Epidermal melanocyte (primary cell): ENCODE results near the gene TGFB2.

Source experiments
- DNase-seq: peaks from one replicate; pipeline ENCODE4 v3.0.0; 2011; ENCODE audit warnings: low spot score; ENCODE audit not compliant: insufficient read length

Gene TGFB2

DNA sequence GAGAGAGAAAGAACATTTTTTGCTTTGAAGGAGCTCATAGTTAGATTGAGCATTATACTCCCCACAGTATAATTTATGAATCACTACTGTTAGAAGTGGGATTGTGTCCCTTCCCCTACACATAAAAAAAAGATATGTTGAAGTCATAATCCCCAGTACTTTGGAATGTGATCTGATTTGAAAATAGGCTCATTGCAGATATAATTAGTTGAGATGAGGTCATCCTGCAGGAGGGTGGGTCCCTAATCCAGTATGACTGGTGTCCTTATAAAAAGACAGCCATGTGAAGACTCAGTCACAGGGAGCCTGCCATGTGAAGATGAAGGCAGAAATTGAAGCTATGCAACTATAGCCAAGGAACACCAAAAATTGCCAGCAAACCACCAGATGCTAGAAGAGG, 76.4 kb downstream of the TGFB2 start:
- DNase-seq = no peak

- no peak for DNase-seq
These were observed 79.4 kb downstream of the TGFB2 start for GRCh38 chr1:218424502-218424901.

DNA sequence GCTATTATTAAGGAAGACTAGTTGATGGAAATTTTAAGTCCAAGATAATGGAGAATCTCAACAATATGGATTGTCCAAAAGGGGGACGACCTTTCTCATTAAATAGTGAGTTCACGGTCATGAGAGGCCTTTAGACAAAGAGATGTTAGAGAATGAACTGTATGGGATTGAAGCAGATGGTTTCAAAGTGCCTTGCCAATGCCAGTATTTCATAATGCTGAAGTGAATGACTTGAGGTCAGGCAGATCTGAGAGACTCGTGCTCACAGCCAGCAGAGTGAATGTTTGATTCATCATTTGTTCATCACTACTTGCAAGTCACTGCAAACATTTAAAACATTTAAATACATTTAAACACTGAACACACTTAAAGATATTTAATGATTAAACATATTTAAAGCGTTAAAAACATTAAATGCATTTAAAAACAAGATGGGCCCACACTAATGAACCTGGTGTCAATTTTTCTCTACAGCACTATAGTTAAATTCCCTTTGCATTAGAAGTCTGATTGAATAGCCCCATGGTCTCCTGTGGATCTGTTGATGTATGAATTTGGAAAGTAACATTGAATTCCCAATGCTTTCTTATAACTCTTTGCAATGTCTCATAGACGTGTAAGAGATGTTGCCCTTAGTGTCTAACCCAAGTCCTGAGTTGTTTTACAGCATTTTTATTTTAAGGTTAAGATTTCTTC, 80.7 kb downstream of the TGFB2 start:
- DNase-seq = no peak

GRCh38 chr1:218426343-218426657, 81.2 kb downstream of the TGFB2 start:
- no peak for DNase-seq

- DNase-seq = no peak
These were observed 84.2 kb downstream of the TGFB2 start for GRCh38 chr1:218429301-218429700.

DNA sequence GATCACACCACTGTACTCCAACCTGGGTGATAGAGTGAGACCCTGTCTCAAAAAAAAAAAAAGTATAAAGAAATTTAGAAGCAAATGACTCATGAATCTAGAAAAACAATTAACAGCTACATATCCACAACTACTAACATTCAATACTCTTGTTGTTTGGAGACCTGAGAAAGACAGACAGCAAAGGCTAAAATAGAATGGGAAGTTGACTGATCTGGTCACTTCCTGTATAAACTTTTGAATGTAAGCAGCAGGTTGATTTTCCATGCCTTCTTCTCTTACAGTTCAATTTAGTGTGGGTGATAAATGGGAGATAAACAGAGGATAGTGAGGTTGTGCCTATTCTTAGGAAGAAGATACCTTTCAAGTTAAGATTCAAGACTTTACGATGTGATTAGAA, 85.2 kb downstream of the TGFB2 start:
- no peak for DNase-seq

- DNase-seq = no peak
These were observed 85.7 kb downstream of the TGFB2 start for GRCh38 chr1:218430822-218431221.

GRCh38 chr1:218431476-218431875, 86.3 kb downstream of the TGFB2 start:
- no peak for DNase-seq

DNA sequence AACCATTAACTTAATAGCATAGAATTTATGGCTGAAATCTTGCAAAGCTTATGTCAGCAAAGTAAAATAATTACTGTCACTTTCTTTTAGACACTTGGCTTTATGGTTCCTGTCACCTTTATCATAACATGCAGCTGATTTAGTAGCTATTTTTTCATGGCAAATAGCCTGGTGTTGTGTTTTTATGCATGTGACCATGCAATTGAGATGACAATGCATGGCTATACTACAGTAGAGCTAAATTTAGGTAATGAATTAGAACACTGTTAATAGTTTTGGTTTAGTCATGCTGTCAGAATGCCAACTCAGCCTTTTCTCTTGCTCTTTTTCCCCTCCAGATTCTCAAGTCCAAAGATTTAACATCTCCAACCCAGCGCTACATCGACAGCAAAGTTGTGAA, 88.6 kb downstream of the TGFB2 start:
- DNase-seq = no peak

DNA sequence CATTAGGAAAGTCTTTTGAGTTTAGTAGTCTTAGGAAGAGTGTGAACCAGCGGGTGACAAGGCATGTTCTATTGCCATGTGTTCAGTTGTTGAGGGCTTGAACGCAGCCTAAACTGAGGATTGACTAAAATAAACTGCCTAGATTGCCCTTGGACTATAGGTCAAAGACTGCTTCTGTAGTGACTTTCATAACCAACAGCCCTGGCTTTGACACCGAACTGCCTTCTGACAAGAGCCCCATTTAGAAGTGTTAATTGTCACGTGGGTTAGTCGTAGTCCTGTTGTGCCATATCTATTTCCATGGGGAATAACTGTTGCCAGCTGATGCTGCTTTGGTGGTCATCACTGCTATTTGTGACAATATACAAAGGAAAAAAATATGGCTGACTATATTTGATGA, 90.4 kb downstream of the TGFB2 start:
- no peak for DNase-seq

DNA sequence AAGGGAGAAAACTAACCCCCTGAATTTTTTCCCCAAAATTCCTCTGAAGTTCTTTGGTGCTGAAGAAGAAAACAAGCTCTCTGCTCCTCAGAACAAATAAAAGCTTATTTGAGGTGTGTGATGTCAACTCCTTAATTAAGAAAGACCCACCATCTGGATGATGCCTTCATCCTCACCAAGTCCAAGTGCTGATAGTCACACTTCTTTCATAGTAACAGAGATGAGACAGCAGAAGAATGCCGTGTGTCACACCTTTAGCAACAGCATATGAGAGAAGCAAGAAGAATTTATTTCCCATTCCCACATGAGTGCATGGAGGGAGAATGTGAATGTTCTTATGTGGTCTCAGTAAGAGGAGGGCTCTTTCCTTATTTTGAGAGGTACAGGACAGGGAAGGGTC, 91.2 kb downstream of the TGFB2 start:
- DNase-seq = no peak

GRCh38 chr1:218436997-218437396, 91.9 kb downstream of the TGFB2 start:
- no peak for DNase-seq

GRCh38 chr1:218439541-218440295, 94.6 kb downstream of the TGFB2 start:
- DNase-seq = no peak

- no peak for DNase-seq
These were observed 98.1 kb downstream of the TGFB2 start for GRCh38 chr1:218443255-218443654.

DNA sequence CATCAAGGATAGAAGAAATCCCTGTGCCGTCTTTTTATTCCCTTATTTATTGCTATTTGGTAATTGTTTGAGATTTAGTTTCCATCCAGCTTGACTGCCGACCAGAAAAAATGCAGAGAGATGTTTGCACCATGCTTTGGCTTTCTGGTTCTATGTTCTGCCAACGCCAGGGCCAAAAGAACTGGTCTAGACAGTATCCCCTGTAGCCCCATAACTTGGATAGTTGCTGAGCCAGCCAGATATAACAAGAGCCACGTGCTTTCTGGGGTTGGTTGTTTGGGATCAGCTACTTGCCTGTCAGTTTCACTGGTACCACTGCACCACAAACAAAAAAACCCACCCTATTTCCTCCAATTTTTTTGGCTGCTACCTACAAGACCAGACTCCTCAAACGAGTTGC, 99.0 kb downstream of the TGFB2 start:
- no peak for DNase-seq

DNA sequence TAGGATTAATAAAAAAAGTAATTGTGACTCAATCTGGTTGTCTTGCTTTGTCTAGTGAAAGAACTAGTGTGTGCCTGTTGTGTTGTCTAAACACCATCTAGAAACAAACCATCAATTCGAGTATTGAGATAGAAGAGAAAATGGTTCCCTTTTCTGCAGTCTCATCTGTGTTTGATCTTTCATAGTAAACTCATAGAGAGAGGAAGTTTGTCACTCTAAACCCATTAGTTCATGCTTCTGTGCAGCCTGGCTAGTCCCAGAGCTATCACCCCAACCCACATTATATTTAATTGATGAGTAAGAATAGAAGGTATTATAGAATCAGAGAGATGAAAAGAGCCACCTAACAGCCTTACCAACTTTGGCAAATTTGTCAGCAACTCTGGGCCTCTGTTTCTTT, 99.5 kb downstream of the TGFB2 start:
- DNase-seq = no peak

- DNase-seq = no peak
These were observed 102.0 kb downstream of the TGFB2 start for GRCh38 chr1:218447010-218447689.

- DNase-seq = no peak
These were observed 106.3 kb downstream of the TGFB2 start for GRCh38 chr1:218451415-218451814.

GRCh38 chr1:218454700-218455282, 109.7 kb downstream of the TGFB2 start:
- DNase-seq = no peak

- no peak for DNase-seq
These were observed 111.3 kb downstream of the TGFB2 start for GRCh38 chr1:218456444-218456843.

DNA sequence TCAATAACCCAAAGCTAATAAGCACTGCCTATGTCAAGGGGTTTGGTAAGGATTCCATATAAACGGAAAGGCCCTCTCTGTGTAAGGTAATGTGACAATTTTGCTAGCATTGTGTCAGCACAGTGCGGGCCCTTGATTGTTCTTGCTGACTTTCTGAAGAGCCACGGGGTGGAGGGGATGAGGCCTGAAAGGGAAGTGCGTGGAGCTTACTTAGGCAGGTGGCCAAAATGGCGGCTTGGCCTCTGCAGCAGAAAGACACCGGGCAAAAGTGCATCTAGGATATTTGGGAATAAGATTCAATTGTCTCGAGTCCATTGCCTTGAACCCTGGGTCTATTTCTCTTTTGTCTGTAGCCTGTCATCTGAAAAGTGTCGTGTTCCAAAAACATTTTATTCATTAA, 114.3 kb downstream of the TGFB2 start:
- no peak for DNase-seq
